NCI-H82 treated with DMSO at 0.1 percent for 48 hours (cell line): ENCODE data around the gene SLC50A1.
"Not testable (repeated sequence)": the region's sequence is repeated elsewhere in the genome, so short reads cannot be mapped to it uniquely, and the experiment has no call there.

ENCODE experiments used
- DNase-seq: peaks from one replicate; lab custom pipeline; 2025; ENCODE audit not compliant: unreplicated experiment; lab: John Stamatoyannopoulos, UW

The SLC50A1 gene

GRCh38 chr1:155116113-155116764 is 19.4 kb upstream of the SLC50A1 start:
- DNase-seq = no peak

- DNase-seq = no peak
Measured at GRCh38 chr1:155117610-155118009, 18.0 kb upstream of the SLC50A1 start.

- not testable (repeated sequence) for DNase-seq
Measured at GRCh38 chr1:155118090-155118489, 17.6 kb upstream of the SLC50A1 start.

- no peak for DNase-seq
Measured at GRCh38 chr1:155120253-155120652, 15.4 kb upstream of the SLC50A1 start.

DNA sequence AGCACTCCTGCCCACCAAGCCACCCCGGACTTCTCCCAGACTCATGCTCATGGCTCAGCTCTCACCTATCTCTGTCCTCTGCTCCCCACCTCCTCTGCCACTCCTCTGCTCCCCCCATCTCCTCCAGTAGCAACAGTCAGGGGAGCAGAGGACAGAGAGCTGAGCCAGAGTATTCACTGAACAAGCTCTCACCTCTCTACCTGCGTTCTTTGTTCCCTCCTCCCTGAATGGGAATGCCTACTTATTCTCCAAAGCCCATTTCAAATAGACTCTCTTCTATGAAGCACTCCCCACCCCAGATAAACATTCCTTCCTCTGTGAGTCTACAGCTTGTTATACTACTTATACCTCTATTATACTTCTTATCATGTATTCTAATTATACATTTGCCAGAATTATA is 14.4 kb upstream of the SLC50A1 start:
- no peak for DNase-seq

DNA sequence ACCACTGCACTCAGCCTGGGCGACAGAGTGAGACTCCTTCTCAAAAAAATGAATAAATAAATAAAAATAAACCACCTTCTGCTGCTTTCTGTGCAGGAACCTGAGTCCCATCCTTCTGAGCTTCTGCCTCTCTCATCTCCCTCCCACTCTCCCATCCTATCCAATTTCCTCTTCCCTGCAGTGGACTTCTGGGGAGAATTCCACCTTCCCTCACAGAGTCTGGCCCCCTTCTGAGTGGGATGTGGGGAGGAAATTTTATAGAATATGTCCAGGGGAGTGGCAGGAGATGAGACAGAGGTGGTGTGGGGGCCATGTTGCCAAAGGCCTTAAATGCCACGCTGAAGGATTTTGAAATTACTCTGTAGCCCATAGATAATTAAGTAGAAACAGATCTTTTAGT is 13.3 kb upstream of the SLC50A1 start:
- DNase-seq = no peak

- DNase-seq = no peak
Measured at GRCh38 chr1:155123801-155124200, 11.9 kb upstream of the SLC50A1 start.

- no peak for DNase-seq
Measured at GRCh38 chr1:155124503-155125463, 10.9 kb upstream of the SLC50A1 start.

DNA sequence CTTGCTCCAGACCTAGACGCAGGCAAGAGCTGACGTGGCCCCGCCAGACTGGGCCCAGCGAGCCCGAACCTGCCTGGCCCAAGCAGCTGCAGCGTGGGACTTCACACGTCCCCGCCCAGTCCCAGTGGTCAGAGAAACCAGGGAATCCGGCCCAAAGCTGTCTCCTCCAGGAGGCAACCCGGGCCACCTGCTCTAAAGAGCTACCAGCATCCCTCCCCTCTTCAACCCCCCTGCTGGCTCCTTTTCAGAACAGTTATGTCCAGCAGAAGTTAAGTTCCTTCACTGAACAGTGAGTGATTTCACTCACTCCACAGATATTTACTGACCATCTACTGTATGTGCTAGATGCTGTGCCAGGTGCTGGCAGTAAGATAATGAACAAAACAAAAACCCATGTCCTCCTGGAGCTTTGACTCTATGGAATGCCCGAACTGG is 10.1 kb upstream of the SLC50A1 start:
- DNase-seq = no peak

GRCh38 chr1:155125946-155126555 is 9.6 kb upstream of the SLC50A1 start:
- no peak for DNase-seq

DNA sequence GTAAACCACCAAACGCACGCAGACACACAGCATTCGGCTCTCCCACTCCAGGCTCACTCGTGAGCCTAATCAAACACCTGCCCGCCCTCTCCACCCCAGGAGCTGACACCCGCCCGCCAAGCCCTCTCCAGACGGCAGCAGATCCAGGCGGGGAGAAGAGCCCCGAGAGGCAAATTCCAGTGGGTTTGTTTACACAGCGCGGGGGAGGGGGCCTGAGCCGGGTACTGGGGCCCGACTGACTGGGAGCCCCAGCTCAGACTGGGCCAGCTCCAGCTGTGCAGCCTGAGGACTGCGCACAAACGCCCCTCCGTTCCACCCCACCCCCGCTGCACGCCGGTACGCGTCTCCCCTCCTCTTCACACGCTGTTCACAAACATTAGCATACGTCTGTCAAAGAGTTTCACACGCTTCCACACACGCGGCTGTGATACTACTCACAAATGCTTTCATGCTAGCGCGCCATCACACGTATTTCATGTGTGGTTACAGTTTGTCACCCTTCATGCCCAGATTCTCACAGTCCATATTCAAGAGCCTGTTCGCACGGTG is 9.0 kb upstream of the SLC50A1 start:
- DNase-seq = peak; percentile 34

DNA sequence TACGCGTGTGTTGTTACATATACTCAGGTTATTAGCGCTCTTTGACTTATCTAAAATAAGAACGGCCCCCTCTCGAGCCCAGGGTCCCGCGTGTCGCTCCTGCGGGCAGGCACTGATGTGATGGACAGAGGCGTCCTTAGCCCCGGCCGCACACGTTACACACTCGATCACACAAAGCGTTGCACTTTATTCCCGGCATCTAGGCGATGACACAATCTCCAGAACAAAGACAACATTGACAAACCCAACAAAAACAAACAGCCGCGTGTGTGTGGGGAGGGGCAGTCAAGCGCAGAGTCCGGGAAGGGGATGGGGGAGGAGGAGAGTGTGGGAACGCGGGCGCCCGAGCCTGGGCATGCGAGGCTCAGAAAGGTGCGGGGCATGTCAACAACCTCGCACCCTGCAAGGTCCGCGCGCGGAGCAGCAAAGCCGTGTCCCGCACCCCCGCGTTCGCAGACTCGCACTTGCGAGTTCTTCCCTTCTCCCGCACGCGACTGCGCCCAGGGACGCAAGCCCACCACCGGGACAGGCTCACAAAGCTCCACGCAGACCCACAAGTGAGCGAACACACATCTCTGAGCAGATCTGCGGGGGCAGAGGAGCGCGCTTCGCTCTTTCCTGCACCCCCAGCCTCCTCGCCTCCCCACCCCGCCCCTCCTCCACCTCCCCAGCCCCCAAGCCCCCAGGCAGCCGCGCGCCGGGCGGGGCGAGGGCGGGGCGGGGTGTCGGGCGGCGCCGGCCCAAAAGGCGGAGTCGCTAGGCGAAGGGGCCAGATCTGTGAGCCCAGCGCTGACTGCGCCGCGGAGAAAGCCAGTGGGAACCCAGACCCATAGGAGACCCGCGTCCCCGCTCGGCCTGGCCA is 8.3 kb upstream of the SLC50A1 start, which contains the start of gene EFNA1:
TSS of gene EFNA1 (plus strand) at position 772 of the 862 bp plus-strand sequence. CDS start 102 bp downstream, outside the sequence.
- DNase-seq = peak; percentile 52

DNA sequence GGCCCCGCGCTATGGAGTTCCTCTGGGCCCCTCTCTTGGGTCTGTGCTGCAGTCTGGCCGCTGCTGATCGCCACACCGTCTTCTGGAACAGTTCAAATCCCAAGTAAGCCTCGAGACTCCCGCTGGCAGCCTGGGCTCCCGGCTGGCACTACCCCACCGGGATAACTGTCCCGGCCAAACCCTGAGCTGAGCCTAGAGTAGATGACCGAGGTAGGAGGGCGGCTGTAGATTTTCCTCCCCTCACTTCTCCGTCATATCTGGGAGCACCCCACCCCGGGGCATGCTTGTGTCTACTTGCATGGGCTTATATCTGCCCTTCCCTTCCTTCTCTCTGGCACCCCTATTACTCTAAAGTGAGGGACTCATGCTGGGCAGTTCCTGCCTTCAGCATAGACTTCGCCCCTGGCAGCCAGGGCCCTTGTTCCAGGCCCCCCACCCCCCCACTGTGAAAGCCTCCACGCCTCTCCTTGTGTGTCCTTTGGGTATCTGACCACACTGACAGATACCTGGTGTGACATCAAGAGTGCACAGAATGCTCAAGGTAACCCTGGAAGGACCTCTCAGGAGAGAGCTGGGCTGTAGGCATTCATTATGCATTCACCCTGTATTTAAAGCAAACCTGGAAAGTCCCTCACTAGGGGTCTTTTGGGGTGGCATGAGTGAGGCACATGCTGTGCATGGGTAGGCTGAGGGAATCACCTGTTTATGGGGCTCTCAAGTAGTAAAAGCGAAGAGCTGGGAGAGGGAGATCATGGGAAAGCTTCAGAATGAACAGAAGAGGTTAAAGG is 7.5 kb upstream of the SLC50A1 start:
- DNase-seq = no peak

GRCh38 chr1:155128755-155129473 is 6.7 kb upstream of the SLC50A1 start:
- no peak for DNase-seq

GRCh38 chr1:155130272-155131006 is 5.2 kb upstream of the SLC50A1 start:
- peak; percentile 41 for DNase-seq

GRCh38 chr1:155131285-155131684 is 4.4 kb upstream of the SLC50A1 start:
- DNase-seq = no peak

- DNase-seq = no peak
Measured at GRCh38 chr1:155131856-155132255, 3.8 kb upstream of the SLC50A1 start.

GRCh38 chr1:155133799-155134281 is 1.8 kb upstream of the SLC50A1 start:
- DNase-seq = no peak
